Stimulated activated CD4-positive, alpha-beta T cell treated with anti-CD3 and anti-CD28 coated beads, Interleukin-2, amount 100 ng/mL, for 24 hours (primary cell): Measurements from ENCODE around the gene BPIFB3.
"Not testable (repeated sequence)": the region's sequence is repeated elsewhere in the genome, so short reads cannot be mapped to it uniquely, and the experiment has no call there.

Experiments
- DNase-seq, 2 donors: peaks; one replicate each; pipeline ENCODE4 v3.0.0-alpha.2; 2020

BPIFB3 gene

DNA sequence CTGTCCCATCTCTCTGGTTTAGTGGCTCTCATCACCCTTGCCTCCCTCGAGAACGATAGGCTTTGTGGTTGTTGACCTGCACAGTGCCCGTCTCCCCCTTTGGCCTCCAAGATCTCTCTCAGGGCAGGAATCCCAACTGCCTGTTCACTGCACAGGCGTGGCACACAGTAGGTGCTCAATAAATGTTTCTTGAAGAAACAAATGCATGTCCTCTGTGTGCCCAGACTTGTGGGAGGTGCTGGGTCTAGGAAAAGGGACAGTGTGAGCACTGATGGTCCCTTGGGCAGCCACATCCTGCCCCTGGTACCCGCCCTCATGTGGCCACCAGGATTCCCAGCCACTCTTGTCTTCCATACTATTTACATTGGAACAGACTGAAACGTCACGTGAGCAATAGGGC, 24.8 kb upstream of the BPIFB3 start:
- DNase-seq: no peak

GRCh38 chr20:33030076-33030475, 23.6 kb upstream of the BPIFB3 start:
- no peak for DNase-seq

- DNase-seq: no peak
Observed at GRCh38 chr20:33030569-33030968, 23.1 kb upstream of the BPIFB3 start.

DNA sequence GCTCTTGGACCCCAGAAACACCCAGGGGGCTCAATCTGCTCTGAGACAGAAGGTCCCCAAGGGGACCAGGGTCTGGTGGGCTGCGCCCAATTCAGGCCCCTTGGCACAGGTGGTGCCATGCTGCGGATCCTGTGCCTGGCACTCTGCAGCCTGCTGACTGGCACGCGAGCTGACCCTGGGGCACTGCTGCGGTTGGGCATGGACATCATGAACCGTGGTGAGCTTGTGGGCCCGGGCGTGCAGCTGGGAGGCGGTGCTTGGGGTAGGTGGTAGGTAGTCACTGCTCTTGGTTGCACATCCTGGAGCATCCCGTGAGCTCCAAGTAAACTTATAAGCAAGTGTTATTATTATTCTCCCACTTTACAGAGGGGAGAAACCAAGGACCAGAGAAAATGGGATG, 22.2 kb upstream of the BPIFB3 start, which contains the start of gene BPIFB6:
BPIFB6 (plus strand) TSS at position 118 of the 400 bp plus-strand sequence; CDS start at position 118, 0 bp downstream.
- DNase-seq: no peak

DNA sequence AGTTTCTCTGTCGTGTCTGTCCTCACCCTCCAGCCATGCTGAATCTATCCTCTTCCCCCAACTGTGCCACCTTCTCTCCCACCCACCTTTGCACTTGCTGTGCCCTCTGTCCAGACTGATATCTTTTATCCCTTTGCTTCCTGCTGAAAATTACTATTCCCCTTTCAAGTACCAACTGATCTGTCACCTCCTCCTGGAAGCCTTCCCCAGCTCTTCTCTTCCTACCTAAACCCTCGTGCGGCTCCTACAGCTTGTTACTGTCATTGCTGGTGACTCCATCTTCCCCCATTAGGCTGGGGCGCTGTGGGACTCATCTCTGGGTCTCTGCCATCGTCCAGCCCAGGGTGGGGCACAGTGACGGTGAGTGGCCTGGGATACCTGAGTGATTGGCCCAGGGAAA, 21.1 kb upstream of the BPIFB3 start:
- DNase-seq: no peak

DNA sequence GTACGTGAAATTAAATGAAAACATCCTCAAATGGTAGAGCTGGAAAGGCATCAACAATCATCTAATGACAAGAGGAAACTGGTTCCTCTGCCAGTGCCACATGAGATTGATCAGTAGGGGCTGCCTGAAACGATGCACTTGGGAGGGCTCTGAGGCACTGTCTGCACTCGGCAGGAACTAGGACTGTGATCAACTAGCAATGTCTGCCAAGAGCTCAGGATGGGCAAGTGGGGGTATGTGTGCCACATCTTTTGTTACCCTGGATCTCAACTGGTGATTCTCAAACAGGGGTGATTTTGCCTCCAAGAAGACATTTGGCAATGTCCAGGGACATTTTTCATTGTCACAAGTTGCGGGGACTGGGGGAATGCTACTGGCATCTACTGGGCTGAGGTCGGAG, 20.3 kb upstream of the BPIFB3 start:
- no peak for DNase-seq

DNA sequence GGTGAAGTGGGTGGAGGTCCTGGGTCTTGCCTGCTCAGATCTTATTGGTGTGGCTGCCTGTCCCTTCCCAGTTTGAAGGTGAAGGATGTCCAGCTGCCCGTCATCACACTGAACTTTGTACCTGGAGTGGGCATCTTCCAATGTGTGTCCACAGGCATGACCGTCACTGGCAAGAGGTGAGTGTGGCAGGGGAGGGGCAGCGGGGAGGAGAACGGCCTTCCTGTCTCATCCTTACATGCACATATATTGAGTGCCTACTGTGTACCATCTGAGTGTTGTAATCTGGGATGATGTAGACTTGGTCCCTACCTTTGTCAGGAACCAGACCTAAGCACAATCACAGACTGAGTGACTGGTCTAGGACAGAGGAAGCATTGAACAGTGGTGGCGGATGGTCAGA, 19.6 kb upstream of the BPIFB3 start:
- no peak for DNase-seq

DNA sequence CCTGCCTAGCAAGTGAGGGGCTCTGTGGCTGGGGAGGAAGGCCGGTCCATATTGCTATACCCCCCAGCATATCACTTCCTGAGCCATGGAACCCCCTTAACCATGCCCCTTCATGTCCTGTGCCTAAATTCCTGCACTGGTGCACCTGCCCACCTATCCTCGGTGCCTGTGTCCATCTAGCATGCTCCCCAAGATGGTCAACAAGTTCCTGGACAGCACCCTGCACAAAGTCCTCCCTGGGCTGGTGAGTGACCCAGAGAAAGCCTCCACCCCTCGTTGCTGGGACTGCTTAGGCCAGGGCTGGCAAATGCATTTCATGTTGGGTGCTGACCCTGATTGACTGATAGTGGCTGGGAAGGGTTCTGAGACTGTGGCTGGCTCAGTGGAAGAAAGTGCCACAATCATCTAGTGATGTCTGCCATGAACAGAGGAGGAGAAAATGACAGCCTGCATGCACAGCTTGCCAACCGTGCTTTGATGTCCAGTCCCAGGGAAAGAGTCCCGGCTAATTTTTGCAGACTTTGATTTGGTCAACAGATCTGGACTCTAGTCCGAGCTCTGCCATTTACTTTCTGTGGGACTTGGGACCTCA, 18.7 kb upstream of the BPIFB3 start:
- no peak for DNase-seq

- no peak for DNase-seq
Observed at GRCh38 chr20:33037456-33037855, 16.2 kb upstream of the BPIFB3 start.

GRCh38 chr20:33038243-33038642, 15.5 kb upstream of the BPIFB3 start:
- DNase-seq: no peak

GRCh38 chr20:33042430-33042829, 11.3 kb upstream of the BPIFB3 start:
- no peak for DNase-seq

DNA sequence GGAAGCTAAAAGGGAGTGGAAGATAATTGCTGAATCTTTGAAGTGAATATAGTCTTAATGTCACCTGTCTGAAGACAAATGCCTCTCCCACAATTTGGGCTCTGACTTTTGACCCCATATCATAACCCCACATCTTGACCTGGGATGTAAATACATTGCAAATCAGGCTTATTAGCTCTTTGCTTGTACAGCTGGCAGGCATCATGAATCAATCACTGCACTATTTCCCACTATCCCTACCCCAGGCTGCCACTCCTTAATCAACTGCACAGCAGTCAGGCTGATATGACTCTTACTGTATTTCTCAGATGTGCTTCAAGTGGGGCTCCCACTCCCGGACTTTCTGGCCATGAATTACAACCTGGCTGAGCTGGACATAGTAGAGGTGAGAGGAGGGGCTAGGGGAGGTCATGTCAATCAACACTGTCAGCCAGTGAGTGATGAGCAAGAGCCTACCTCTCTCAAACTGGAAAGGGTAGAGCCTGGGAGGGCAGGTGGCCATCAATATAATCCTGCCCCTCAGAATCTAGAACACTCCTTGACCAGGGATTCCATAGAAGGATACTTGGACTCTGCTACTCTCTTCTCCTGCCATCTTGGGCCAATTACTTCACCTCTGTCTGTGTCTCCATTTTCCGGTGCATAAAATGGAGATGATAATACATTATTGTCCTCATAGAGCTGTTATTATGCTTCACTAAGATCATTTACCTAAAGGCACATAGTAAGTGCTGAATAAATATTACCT, 10.5 kb upstream of the BPIFB3 start:
- no peak for DNase-seq

DNA sequence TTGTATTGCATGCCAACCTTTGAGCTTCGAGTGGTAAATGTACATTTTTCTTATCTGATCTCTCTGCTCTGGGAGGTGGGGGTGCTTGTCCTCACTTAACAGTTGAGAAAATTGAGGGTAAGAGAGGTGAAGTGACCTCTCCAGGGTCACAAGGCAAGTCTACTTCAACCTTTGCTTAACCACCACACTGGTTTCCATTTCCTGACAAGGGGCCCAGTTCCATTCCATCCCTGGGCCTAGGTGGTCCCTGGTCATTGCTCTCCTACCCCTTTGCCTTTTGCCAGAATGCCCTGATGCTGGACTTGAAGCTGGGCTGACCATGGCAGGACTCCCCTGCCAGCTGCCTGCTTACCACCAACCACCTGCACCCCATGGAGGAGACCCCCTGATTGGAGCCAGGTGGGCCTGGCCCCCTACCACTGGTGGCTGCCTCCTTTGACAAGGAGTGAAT, 9.9 kb upstream of the BPIFB3 start:
- no peak for DNase-seq

- not testable (repeated sequence) for DNase-seq
Observed at GRCh38 chr20:33045129-33045721, 8.5 kb upstream of the BPIFB3 start.

- no peak for DNase-seq
Observed at GRCh38 chr20:33046412-33046811, 7.3 kb upstream of the BPIFB3 start.

GRCh38 chr20:33051333-33051732, 2.4 kb upstream of the BPIFB3 start:
- DNase-seq: no peak

DNA sequence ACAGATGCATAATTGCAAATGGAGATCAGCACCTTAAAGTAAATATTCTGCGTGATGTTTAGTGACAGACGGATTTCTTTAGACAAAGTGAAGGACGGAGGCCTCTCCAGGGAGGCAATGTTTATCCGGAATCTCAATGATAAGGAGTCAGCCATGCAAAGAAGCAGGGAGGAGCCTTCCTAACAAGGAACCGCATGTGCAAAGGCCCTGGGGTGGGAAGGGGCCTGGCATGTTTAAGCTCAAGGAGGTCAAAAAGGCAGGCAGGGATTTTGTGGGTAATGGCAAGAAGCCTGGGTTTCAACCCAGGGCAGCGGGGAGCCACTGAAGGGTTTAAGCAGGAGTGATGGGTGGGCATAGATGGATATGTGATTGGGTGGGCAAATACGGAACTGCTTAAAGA, 678 bp downstream of the BPIFB3 start:
- DNase-seq: no peak

- DNase-seq: no peak
Observed at GRCh38 chr20:33054791-33055190, 1.1 kb downstream of the BPIFB3 start.

- DNase-seq: no peak
Observed at GRCh38 chr20:33059136-33059535, 5.4 kb downstream of the BPIFB3 start.

GRCh38 chr20:33059741-33060390, 6.2 kb downstream of the BPIFB3 start:
- DNase-seq: no peak

DNA sequence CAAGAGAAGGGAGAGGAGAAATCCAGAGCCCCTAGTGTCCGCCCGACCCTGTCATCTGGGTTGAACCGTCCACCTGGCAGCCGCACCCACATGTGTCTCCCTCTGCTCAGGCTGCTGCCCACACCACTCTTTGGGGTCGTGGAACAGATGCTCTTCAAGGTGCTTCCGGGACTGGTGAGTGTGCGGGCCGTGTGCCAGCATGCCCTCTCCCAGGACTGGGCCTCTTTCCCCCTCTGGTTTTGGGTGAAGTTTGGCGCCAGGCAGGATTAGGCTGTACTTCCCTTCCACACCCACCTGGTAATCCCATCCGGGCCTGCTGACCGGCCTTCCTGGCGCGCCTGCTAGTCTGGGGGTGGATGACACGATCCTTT, 7.9 kb downstream of the BPIFB3 start:
- no peak for DNase-seq

DNA sequence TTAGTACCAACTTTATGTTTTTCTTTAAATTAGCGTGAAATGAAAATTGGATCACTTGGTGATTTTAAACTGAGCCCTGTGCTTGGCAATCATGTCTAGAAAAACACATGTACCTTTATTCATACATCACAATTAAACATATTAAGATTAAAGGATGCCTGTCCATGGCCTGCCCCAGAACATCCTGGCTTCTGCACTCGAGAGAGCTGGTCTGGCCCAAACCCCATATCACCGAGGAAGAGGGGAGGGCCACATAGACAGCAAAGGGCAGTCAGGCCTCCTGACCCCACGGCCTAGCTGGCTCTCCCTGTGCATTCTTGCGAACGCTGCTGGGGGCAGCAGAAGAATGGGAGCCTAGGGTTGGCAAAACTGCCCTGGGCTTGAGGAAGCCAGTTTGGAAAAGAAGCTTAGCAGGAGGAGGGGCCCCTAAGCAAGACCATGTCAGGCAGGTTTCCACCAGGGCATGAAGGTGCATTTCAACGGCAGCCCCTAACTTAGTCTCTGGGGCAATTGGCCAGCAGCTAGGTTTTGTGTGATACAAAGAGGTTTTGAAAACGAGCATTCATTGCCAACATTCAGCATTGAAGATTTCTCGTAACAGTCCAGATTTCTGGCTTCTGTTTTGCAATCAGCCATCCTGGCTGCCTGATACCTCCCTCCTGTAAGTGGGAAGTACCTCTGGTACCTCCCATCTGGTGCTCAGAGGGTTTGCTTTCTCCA, 8.6 kb downstream of the BPIFB3 start:
- no peak for DNase-seq

- no peak for DNase-seq
Observed at GRCh38 chr20:33062825-33063149, 9.1 kb downstream of the BPIFB3 start.
